HG02973 (cell line): ENCODE data around the gene MANEAL.

ENCODE experiments used
- ATAC-seq: cut with Tn5 transposase; IDR thresholded peaks from one replicate; pipeline ENCODE4 v1.9.1; 2021; ENCODE audit warnings: moderate library complexity; ENCODE audit not compliant: unreplicated experiment

The MANEAL gene

DNA sequence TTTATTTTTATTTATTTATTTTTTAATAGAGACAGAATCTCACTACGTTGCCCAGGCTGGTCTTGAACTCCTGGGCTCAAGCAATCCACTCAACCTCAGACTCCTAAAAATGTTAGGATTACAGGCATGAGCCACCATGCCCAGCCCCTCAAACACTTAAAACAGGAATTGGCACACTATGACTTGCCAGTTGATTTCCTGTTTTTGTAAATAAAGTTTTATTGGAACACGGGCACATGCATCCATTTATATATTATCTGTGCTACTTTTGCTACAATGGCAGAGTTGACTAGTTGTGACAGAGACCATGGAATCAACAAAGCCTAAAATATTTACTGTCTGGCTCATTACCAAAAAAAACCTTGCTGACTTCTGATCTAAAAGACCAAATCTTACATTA, 30.4 kb downstream of the MANEAL start:
- no peak for ATAC-seq

DNA sequence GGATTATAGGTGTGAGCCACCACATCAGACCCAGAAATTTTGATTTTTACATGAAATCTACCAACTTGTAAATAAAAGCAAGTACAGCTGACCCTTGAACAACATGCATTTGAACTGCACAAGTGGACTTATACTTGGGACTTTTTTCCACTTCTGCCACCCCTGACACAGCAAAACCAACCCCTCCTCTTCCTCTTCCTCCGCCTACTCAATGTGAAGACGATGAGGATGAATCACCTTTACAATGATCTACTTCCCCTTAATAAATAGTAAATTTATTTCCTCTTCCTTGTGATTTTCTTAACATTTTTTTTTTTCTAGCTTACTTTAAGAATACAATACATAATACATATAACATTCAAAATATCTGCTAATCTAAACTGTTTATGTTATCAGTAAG, 31.9 kb downstream of the MANEAL start:
- ATAC-seq, result no peak

DNA sequence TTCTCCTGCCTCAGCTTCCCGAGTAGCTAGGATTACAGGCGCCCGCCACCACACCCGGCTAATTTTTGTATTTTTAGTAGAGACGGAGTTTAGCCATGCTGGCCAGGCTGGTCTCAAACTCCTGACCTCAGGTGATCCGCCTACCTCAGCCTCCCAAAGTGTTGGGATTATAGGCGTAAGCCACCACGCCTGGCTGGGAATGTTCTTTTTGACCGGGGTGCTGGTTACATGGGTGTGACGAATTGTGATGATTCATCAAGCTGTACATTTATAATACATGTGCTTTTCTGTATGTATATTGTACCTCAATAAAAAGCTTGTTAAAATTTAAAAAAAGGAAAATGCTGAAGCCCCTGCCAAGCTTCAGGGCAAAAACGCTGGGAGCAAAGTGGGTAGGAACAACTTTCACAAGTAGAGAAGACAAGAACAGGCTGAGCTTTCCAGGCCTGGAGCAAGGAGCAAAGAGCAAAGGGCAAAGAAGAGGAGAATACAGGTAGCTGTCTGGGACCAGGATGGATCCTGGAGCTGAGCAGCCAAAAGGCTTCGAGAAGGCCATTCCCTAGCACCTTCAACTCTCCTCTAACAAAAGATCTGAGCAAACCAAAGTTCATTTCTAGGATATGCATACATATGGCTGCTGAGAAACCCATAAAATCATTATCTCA, 34.9 kb downstream of the MANEAL start:
- no peak for ATAC-seq

DNA sequence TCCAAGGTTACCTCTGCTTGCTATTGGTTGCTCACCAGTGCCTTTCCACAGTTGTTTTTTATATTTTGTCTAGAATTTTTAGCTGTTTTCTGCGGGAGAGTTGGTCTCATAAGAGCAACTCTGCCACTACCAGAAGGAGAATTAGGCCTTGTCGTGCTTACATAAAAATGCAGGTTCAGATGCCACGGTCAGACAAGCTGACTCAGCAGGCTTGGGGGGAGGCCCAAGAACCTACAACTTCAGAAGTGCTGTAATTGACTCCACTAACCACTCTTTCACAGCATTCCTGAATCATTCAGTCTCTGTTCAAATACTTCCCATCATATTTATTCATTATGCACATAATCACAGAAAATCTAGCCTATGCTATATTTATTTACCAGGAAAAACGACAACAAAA, 37.5 kb downstream of the MANEAL start:
- no peak for ATAC-seq

DNA sequence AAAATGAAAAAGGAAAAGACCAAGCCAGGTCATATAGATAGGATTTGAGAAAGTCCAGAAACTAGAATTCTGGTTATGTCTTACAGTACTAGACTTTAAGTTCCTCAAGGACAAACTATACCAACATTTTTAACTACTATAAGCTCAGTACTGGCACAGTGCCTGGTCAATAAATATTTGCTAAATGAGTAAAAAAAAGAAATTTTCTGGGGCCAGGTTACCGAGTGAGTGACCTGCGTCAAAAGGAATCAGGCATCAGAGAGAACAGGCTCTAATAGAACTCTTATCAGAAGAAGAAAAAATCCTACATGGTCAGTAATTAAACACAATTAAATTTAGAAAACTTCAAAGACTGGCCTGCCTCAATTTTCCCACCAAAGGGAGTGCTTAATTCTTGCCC, 38.2 kb downstream of the MANEAL start:
- ATAC-seq, result no peak

DNA sequence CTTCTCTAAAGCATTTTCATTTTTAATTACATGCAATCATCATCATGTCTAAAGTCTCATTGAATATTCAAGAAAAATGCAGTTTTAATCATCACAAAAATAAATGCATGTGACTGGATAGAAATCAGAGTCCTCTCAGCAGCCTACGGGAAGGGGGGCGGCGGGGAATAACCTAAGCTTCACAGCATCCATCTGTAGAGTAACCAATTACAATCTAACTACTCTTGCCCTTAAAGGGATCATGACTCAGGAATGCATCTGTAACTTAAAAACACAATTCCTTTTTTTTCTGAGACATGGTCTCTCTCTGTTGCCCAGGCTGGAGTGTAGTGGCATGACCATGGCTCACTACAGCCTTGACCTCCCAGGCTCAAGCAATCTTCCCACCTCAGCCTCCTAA, 43.1 kb downstream of the MANEAL start:
- ATAC-seq, result no peak

DNA sequence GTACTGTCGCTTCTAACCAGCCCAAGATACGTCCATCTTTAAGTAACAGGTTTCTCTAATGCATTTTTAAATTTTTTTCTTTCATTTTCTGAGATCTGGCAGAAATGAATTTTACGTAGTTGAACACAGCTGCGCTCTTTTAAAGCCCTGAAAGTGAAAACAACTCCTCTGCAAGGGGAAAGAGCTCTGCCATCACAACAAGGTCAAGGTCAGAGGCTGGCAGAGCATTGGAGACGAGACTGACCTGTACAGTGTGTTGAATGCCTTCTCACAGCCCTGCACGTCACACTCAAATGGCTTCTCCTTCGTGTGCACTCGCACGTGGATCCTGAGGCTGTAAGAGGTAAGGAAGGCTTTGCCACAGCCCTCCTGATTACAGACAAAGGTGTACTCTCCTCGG, 46.0 kb downstream of the MANEAL start:
- no peak for ATAC-seq

DNA sequence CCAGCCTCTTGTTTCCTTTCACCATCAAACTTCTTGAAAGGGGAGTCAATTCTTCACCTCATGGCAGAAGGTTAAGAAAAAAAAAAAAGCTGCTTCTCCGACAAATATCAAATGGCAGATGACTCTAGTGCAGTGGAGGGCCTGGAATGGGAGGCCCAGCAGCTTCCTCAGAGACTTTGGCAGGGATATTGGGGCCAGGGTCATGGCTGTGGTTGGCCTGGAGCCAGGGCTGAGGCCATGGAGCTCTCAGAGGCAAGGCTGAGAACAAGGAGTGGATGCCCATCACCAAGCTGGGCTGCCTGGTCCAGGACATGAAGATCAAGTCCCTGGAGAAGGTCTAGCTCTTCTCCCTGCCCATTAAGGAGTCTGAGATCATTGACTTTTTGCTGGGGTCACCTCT, 47.1 kb downstream of the MANEAL start:
- ATAC-seq, result no peak

DNA sequence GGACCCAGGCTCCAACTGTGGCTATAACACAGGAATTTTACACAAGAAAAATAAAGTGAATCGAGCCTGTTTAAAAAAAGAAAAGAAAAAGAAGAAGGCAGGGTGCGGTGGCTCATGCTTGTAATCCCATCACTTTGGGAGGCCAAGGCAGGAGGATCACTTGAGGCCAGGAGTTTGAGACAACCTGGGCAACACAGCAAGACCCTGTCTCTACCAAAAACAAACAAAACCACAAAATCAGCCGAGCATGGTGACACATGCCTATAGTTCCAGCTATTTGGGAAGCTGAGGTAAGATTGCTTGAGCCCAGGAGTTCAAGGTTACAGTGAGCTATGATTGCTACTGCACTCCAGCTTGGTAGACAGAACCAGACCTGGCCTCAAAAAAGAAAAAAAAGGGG, 48.0 kb downstream of the MANEAL start:
- no peak for ATAC-seq

DNA sequence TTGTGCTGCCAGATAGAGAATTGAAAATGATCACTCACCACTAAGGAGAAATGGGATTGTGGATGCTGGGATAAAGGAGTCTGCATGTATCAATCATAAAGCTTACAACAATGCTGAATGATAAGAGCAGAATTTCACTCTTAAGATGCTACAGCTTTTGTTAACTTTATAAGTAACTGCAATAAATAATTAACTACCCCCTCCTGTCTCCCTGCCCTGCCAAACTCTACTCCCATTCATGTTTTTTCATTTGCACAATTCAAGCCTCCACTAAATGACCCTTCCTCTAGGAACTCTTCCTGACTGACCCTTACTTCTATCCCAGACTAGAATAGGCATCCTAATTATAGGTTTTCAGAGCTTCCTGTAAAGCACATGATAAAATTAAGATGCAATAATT, 50.9 kb downstream of the MANEAL start:
- ATAC-seq, result no peak

DNA sequence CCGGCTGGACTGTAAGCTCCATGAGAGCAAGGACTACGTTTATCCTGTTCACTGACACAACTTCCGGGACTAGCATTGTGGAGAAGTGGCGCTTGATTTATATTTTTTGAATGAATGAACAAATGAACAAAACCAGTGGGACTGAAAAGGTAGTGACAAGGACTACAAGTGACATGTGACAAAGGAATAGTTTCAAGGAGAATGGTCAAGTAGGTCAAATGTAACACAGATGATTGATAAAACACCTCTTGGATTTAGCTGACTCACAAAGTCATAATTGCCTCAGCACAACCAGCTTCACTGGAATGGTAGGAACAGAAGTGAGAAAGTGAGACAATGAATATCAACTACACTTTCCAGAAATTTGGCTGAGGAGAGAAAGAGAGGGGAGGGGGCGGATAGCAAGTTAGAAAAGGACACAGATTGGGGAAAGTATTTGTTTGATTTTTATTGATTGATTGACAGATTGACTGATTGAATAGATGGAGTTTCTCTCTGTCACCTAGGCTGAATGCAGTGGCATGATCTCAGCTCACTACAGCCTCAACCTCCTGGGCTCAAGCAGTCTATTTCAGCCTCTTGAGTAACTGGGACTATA, 51.5 kb downstream of the MANEAL start:
- ATAC-seq, result no peak

DNA sequence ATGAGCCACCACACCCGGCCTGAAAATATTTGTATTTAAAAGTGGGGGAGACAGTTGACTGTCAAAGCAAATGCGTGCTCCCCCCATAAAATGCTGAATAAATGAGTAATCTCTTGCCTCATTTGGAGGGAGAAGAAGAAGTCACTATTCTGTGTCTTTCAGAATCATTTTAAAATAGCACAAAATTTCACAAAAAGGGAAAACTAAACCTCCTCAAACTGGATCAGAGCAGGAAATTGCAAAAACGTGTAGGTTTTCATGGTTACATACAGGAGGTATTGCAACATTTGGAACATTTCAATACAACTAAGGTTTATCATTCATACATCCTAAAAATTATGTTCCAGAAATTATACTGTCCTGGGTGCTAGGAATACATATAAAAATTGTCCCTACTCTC, 52.1 kb downstream of the MANEAL start:
- ATAC-seq, result no peak

DNA sequence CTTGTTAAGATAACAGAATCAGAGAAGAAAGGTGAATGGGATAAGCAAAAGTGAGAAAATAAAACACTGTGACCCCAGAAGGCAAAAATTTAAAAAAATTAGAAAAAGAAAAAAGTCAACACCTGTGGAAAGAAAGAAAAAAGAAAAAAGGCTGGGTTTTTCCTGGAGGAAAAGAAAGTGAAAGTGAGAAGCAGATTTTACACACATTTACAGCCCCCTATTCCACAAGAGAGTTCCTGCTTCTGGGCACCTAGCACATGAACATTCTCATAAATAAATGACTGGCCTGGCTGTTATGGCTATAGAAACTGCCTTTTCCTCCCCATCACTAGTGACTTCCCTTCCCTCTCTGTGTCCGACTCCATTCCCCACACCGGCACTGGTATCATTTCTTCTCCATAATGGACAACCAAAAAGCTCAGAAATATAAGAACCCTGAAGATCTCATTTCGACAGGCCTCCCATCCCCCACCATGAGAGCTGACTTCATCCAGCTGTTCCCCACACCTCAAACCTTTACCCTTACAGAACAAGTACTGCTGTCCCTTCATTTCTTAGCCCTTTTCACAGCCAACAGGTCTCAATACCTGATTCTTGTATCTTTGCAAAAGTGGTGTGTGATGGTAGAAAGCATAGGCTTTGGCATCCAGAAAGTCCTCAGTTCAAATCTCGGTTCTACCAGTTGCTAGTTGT, 53.1 kb downstream of the MANEAL start:
- no peak for ATAC-seq

DNA sequence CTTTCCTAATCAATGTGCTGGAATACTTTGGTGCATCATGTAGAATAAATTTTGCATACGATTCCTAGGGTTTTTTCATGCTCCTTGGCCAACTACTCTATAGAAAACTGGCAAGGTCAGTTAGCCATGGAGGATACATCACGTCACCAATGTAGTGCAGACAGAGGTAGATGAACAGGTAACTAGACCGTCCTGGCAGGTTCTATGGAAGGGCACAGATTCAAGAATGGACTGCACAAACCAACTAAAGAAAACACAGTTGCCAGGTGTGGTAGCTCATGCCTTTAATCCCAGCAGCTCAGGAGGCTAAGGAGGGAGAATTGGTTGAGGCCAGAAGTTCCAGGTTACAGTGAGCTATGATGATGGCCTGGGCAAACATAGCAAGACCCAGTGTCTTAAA, 55.8 kb downstream of the MANEAL start:
- no peak for ATAC-seq

DNA sequence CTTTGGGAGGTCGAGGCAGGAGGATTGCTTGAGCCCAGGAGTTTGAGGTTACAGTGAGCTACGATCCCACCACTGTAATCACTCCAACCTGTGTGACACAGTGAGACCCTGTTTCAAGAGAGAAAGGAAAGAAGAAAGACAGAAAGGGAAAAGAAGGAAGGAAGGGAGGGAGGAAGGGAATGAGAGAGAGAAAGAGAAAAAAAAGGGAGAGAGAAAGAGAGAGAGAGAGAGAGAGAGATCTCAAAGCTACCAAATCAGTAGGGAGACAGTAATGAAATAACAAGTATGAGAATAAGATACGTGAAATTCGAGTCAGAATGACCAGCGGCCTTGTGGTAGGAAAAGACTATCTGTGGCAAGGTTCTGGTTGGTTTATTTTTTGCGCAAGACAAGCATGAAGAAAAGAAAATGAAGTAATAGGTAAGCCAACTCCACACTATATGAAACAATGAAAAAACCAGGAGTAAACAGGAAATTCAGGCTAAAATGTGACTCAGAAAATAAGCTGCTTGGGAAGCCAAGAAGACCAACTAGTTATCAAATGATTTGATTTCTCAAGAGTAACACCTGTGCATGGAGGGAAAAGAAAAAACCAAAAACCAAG, 56.8 kb downstream of the MANEAL start:
- ATAC-seq, result no peak
